ACHN (cell line): ENCODE data around the gene ACTRT2.

Experiments used
- DNase-seq: peaks from one replicate; pipeline ENCODE4 v3.0.0-alpha.2; 2015
- in situ Hi-C: cut with HindIII; loops from 2 replicates; pipeline ENCODE4 v1.10.0; 2017; ENCODE audit warnings: low sequenced_read_pairs, low pct_ligation_motif_present, low pct_unique_long_range_greater_than_20kb

The ACTRT2 gene

DNA sequence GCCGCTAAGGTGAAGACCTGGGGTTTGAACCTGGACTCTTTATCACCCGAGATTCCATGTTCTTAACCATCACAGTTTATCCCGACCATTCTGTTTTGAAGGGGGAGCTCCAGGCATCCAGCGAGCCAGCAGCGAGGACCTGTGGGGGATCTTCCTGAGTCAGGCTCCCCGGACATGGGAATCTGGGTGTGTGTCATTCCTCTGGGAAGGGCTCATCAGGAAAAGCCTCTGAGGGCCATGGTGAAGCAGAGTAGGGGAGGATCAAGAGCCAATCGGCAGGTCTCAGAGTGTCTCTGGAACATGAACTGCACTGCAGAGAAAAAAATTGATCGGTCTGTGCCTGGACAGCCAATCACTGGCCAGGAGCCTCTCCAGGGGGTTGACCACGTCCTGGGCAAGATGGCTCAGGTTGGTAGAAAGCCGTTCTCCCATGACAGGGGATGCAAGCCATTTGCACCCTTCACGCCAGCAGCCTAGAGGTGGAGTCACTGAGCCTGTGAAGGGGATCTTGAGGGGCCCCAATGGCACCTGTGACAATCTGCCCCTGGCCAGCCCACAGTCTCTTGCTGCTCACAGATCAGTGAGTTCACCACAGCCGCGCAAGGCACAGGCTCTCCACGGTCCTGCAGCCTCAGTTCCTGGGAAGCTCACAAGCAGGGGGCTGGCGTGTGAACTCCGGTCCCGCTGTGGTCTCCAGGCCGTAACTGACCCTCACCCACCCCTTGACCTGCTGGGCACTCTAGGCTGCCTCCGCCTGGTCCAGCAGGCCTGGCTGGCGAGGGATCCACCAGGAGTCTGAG, 20.4 kb upstream of the ACTRT2 start:
- DNase-seq = no peak
- in situ Hi-C loops = no loop called here

DNA sequence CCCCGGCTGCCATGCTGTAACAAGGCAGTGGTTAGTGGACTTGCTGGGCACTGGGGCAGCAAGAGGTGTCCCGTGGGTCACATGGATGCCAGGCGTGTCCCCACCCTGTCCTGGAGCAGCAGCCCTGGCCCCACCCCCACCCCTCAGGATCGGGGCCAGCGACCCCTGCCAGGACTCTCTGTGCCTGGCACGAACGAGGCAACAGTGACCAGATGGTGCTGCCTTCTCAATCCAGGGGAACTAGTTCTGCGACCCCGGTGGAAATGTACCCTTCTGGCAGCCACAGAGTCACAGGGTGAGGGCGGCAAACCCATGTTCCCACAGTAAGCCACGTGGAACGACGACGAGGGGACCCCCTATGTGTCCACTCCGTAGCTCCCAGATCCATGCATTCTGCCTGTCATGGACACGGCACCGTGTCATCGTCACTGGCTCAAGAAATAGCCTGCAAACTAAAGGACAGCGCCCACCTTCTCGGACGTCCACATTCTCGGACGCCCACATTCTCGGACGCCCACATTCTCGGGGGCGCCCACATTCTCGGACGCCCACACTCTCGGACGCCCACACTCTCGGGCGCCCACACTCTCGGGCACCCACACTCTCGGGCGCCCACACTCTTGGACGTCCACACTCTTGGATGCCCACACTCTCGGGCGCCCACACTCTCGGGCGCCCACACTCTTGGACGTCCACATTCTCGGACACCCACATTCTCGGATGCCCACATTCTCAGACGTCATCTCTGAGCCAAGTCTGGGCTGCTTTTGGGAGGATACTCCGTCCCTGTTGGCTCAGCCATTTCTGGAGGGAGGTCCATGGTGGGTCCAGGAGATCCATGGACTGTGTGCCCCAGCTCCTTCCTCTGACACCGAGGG, 19.6 kb upstream of the ACTRT2 start:
- DNase-seq = no peak
- in situ Hi-C loops = no loop called here

DNA sequence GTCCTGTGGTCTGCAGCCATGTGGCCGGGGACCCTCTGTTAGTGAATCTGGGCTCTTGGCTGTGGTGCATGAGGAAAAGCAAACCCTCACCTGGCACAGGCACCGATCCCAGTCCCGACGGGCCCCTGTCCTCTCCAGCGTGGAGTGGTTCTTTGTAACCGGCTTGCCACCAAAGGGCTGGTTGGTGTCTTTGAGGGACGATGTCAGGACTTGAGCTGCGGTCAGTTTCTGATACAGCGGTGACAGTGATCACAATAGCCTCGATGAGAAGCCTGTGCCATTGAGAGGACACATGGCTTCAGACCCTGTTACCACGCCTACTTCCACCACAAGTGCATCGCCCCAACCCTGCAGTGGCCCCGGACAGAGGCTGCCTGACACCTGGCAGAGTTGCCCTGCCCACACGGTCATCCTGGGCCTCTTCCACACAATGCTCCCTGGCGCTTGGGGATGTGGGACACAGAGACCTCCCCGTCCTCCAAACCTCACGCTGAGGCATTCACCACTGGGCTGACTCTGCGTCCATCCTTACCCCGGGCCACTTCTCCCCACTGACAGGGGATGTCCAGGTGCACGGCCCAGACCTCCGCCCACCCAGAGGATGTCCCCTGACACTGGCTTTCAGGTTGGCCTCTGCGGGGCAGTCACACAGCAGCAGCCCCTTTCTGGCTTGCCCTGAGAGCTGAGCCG, 18.8 kb upstream of the ACTRT2 start:
- in situ Hi-C loops = no loop called here
- no peak for DNase-seq

- no peak for DNase-seq
- in situ Hi-C loops = no loop called here
These were observed 18.0 kb upstream of the ACTRT2 start for GRCh38 chr1:3003039-3003940.

GRCh38 chr1:3003941-3004270, 17.4 kb upstream of the ACTRT2 start:
- in situ Hi-C loops = no loop called here
- DNase-seq = no peak

GRCh38 chr1:3004285-3005205, 16.7 kb upstream of the ACTRT2 start:
- in situ Hi-C loops = no loop called here
- DNase-seq = no peak

GRCh38 chr1:3005771-3006170, 15.5 kb upstream of the ACTRT2 start:
- DNase-seq = no peak
- in situ Hi-C loops = no loop called here

DNA sequence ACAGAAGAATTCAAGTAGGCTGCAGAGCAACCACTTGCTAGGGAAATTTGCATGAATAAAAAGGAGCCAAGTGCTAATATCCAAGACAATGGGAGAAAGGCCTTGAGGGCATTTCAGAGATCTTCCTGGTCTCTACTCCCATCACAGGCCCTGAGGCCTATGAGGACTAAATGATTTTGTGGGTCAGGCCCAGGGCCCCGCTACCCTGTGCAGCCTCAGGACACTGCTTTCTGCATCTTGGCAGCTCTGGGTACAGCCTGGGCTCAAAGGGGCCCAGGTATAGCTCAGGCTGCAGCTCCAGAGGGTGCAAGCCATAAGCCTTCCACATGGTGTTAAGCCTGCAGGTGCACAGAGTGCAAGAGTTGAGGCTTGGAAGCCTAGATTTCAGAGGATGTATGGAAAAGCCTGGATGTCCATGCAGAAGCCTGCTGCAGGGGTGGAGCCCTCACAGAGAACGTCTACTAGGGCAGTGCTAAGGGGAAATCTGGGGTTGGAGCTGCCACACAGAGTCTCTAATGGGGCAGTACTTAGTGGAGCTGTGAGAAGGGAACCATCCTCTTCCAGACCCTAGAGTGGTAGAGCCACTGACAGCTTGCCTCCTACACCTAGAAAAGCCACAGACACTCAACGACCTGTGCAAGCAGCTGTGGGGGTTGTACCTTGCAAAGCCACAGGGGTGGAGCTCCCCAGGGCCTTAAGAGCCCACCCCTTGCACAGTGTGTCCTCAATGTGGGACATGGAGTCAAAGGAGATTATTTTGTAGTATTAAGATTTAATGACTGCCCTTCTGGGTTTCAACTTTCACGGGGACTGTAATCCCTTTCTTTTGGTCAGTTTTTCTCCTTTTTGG, 13.7 kb upstream of the ACTRT2 start:
- in situ Hi-C loops = no loop called here
- no peak for DNase-seq

DNA sequence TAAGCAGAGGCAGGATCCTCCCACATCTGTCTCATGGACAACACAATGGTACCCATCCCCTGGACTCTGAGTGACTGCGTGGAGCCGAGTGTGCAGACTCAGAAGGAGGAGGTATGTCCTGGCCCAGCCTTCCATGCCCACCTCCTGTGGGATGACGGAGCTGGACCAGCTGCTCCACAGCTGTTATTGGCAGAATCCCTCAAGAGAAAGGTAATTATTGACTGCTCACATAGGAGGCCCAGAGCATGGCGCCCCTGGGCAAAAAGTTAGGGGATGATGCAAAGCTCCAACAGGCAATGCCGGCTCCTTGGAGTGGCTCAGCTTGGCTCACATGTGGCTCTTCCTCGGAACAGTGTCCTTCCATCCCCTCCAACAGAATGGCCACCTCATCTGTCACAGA, 12.2 kb upstream of the ACTRT2 start:
- DNase-seq = no peak
- in situ Hi-C loops = no loop called here

DNA sequence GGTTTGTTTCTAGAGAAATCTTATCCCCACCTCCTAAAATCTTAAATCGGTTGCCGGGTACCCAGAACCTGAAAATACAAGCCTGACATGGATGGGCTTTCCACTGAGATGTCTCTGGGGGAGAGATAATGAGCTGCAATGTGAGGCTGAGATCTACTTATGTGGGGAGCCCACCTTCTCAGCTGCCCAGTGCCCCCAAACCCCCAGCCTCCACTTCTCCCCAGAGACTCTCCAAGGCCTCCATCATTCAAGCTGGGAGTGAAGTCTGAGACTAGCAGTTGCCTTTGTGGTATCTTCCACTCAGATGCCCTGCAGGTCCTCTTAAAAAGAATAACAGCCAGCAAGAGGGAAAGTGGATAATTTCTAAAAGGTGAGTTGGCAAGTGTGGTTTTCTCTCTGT, 11.7 kb upstream of the ACTRT2 start:
- in situ Hi-C loops = no loop called here
- no peak for DNase-seq

DNA sequence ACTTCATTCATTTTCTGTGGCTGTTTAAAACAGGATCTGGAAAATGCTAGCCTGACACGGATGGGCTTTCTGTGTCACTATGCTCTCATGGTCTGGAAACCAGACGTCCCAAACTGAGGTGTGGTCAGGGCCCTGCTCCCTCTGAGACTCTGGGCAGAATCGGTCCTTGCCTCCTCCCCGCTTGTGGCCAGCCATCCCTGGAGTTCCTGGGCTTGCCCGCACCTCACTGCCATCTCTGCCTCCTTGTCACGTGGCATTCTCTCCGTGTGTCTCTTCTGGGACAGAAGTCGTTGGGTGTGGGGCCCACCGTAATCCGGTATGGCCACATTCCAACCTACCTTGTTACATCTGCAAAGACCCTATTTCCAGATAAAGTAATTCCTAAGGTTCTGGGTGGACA, 10.1 kb upstream of the ACTRT2 start:
- in situ Hi-C loops = no loop called here
- no peak for DNase-seq

- DNase-seq = no peak
- in situ Hi-C loops = no loop called here
These were observed 9.4 kb upstream of the ACTRT2 start for GRCh38 chr1:3011631-3012455.

DNA sequence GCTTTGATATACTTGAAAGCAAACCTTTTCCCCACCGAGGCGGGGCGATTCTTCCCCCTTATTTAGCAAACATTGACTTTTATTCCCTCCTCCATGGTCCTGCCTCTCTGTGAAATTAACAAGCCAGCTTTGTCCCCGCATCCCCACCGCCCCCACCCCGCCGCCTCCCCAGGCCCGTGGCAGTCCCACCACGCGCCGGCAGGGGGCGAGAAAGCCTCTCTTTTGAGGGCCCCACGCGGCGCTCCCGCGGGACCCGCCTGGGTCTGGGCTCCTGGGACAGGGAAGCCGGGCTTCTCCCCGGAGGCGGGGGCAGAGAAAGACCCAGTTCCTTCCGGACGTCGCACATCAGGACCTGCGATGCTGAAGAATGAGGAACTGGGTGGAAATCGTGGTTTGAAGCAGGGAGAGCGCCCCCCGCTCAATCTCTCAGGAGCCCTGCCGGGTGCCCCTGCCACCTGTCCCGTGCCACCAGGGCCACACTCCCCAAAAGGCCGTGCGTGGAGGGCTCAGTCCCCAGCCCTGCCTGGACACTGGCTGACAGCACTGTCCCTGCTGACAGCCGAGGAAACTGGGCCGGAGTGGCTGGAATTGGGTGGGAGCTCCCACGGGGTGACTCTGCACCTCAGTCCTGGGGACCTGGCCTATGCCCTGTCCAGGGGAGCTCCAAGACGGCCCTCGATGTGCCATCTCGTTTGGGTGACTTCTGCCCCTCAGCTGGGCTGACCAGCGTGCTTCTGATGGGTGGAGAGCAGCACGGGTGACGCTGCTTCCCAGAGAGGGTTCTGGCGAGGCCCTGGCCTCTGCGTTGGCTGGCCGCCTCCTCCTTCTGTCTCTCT, 8.6 kb upstream of the ACTRT2 start:
- in situ Hi-C loops = no loop called here
- DNase-seq = no peak

DNA sequence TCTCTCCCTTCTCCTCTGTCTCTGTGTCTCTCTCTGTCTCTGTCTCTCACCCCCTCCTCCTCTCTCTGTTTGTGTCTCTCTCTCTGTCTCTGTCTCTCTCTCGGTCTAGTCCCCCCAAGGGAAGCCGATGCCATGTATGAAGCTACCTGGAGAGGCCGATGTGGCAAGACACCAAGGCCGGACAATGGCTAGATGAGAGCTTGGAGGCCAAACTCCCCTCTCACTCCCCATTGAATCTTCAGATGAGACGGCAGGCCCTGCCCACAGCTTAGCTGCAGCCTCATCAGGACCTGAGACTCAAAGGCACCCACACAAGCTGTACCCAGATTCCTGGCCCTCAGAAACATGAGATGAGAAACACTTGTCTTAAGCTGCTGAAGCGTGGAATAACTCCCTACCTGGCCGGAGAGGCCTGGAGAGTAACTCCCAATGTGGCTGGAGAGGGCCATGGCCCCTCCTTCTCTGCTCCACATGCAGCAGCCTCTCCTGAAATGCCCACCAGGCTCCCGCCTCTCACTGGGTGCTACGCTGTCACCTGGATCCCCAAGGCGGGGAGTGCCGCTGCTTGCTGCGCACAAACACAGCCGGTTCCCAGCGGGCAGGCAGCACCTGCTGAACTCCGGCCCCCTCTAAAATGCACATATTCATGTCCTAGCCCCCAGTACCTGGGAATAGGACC, 7.8 kb upstream of the ACTRT2 start:
- in situ Hi-C loops = no loop called here

DNA sequence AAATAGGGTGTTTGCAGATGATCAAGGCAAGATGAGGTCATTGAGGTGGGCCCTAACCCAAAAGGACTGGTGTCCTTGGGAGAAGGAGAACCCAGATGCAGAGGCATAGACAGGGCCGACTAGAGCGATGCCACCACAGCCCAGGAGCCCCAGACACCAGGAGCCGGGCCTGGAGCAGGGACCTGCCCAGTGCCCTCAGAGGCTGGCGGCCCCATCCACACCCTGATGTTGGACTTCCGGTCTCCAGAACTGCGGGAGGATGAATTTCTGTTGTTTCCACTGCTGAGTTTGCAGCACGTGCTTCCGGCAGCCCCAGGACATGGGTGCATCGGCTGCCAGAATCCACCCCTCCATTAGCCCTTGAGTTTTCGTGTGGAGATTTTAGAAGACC, 7.2 kb upstream of the ACTRT2 start:
- in situ Hi-C loops = no loop called here
- no peak for DNase-seq

More for the DNA sequence above, 7.8 kb upstream of the ACTRT2 start:
- DNase-seq = no peak
